ENCODE data around the gene MN1. TPM values are rescaled to one million over a fixed set of nuclear protein-coding genes. Genes with fewer than 3 reads are reported as not detected.

The MN1 gene
- total RNA-seq, 1 experiment from 2014 or later, result 1.9 TPM

DNA sequence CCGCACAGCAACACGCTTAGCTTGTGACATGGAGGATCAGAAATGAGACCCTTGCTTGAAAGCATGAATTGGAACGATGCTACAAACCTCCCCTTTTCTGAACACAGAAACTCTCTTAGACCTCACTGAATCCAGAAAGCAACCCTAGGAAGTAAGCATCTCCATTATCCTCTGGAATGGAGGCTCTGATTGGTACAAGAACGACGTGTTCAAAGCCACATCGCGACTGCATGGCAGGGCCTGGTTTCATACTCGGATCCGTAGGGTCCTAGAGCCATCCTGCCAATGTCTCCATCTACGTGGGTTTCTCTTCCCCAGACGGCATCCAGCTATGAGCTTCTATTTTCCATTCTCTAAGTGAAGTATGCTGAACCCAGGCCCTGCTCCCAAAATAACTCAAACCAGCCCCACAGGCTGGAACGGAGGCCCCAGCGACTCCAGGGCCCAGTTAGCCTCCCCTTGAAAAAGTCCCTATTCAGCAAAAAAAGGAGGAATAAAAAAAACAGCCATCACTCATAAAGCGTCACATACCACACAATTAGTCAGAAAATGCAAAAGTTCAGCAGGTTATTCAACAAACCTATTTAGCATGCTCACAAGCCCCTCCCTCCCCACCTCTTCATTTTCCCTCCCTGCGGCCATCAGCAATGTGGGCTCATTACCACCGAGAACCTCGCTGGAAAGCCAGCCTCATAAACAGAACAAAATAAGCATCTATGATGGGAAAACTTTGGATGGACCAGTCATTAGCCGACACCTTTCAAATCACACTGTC, 7.1 kb upstream of the MN1 start:
- Histone ChIP-seq H3K9me3 (no peaks in the 10 kb centered on the region), H3K27me3 (no peaks in the 10 kb centered on the region), H3K4me3 (no peak overlapping the region), H3K36me3 (no peaks in the 10 kb centered on the region)
- no peak for DNase-seq

DNA sequence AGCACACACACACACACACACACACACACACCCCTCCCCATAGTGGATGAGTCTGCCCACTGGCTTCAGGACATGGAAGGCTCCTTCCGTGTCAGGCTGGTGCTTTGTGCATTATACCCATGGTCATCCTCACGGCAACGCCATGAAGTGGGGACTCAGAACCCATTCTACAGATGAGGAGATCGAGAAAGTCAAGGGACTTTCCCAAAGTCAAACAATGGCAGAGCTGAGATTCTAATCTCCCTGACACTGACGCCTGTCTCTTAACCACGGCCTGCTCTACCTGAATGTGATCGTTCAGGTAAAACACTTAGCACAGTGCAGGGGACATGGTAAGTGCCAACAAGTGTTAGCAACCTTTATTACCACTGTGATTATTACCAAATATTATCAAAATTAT, 4.3 kb upstream of the MN1 start:
- Histone ChIP-seq H3K4me3 (no peak overlapping the region), H3K9me3 (no peaks in the 10 kb centered on the region), H3K36me3 (no peaks in the 10 kb centered on the region), H3K27me3 (no peaks in the 10 kb centered on the region)
- DNase-seq, result no peak

DNA sequence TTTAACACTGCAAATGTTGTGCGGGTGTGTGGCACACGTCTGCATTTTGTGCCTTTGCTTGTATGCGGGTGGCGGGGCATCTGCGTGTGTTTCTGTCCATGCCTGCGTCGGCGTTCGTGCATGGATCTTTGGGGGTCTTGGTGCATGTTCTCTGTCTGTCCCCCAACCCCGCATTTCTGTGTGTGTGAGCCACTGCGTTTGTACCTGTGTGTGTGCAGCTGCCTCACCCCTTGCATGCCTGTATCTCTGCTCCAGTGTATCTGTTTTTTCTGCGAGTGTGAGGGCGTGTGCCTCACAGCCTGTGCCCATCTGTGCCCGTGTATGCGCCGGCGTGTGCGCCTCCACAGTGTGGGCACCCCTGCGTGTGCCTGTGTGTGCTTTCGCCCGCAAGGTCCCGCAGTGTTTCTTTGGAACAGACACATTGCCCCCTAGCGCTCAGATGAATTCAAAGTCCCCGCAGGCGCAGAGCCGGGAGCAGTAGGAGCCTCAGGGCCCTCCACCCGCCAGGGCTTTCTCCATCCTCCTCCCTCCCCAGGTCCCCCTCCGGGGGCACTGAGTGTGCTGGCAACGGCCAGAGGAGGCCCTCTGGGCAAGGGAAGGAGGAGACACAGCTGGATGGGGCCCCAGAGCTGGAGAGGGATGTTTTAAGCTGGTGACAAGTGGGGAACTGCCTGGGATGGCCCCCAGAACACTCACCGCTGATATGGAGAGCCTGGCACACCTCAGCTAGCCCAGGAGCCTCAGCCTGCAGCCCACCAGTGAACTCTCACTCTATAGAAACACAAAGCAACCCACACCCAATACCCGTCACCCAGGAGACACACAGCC, 3.1 kb upstream of the MN1 start:
- Histone ChIP-seq H3K9me3 (no peaks in the 10 kb centered on the region), H3K36me3 (no peaks in the 10 kb centered on the region), H3K4me3 (no peak overlapping the region), H3K27me3 (no peaks in the 10 kb centered on the region)
- DNase-seq, result peak; percentile 44

DNA sequence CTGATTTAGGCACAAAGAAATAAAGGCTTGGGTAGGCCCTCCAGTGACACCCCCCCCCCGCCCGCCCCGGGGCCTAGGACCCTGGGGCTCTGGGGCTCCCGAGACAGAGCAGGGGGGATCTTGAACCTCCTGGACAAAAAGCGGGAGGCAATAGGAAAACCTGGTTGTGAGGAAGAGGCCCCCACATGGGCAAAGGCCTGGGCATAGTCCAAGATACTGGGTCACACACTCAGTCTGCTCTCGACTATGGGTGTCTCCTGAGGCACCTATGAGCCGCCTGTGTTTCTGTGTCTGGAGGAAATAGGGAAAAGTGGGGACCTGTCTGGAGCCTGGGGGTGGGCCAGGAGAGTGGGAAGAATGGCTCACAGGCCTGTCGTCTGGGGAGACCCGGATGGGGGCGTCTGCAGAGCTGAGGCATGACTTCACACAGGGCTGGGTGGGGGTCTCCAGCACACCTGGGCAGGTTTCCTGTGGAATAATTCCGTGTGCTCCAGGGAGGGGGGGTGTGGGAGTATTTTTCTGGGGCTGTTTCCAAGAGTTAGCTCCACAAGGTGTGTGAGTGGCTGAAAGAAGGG, 2.4 kb upstream of the MN1 start:
- no peak overlapping the region for H3K4me3 ChIP-seq
- no peak for DNase-seq
- H3K27me3 ChIP-seq, result no peaks in the 10 kb centered on the region
- no peaks in the 10 kb centered on the region for H3K36me3 ChIP-seq
- H3K9me3 ChIP-seq, result no peaks in the 10 kb centered on the region

DNA sequence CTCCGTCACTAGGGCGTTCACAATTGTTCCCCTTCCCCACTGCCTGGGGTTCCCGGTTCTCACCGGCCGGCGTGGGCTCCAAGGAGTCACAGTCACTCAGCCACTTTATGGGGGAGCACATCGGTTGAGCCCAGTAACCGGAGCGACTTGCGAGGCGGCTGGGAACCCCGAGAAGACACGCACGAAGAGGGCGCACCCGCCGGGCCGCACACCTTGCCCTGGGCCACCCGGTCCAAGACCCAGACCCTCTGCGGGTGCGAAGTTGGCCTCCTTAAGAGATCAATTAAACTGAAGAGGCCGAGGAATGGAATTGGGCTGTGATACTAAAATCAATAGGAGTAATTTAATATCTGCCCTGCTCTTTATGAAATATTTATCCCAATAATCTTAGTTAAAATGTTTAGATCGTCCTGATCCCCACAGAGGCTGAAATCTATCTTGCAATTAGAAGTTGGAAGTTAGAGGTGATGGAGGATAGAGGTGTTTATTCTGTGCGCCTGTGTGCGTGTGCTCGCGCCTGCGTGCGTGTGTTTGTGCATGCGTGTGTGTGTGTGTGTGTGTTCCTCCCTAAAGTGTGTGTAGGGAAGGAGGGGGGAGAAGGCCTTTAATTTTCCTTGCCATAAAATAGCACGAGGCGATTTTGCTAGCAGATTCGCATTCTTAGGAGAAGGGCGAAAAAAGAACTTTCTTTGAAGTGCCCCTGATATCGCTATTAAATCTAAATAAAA, 954 bp upstream of the MN1 start:
- no peaks in the 10 kb centered on the region for H3K9me3 ChIP-seq
- H3K27me3 ChIP-seq, result no peaks in the 10 kb centered on the region
- H3K4me3 ChIP-seq, result peak overlapping the region; percentile 68
- DNase-seq, result no peak
- no peaks in the 10 kb centered on the region for H3K36me3 ChIP-seq

DNA sequence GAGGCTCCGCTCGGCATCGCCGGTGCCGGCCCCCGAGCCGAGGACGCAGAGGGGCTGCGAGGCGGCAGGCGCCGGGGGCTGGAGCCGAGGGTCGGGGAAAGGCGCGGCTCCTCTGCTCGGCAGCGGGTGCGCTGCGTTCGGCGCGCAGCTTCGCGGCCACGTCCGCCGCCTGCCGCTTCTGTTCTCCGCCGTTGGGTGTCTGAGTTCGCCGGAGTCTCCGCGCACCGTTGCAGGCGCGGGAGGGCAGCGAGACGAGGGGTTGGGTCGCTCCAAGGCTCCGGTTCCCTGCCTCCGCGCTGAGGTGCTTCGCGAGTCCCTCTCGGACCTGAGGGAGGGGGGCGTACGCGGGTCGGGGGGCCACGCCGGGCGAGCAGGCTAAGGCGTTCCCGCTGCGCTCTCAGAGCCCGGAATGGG, 347 bp downstream of the MN1 start:
- Histone ChIP-seq H3K9me3 (no peaks in the 10 kb centered on the region), H3K4me3 (peak overlapping the region; percentile 68), H3K36me3 (no peaks in the 10 kb centered on the region), H3K27me3 (no peaks in the 10 kb centered on the region)
- peak; percentile 48 for DNase-seq

DNA sequence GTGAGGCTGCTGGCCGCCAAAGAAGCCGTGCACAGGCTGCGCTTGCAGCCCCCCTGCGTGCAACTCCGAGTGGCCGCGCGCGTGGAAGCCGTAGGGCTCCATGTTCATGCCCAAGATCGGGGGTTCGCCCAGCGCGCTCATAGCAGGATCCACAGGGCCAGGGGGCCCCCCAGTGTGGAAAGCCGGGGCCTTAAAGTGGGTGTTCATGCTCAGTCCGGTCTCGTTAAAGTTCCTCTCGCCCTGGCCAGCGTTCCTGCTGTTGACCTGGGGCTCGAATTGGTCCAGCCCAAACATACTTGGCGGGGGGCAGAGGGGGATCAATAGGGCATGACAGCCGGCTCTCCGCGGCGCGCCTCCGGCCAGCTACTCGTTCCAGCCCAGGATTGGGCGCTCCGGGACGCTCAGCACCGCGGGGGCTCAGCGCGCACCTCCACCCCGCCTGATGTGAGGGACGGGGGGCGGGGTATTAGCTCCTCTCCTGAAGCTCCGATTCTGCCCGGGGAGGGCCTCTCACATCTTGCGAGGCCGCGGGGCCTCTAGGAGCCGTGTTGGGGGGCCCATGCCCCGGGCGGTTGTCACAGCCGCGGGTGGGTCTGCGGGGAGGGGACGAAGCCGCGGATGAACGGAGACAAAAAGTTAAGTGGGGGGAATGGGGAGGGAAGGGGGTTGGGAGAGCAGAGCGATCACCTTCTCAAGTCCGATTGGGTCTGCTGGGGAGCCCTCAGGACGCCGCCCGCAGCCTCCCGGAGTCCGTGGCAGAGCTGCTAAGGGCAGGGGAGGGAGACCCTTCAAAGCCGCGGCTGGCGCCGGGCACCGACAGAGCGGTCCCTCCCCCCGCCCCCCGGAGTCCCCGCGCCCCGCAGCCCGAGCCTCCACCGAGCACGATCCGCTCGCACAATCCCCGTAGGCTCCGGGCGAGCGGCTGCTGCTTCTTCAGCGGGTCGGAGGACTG, 1.0 kb downstream of the MN1 start:
- peak; percentile 24 for DNase-seq
- H3K9me3 ChIP-seq, result no peaks in the 10 kb centered on the region

DNA sequence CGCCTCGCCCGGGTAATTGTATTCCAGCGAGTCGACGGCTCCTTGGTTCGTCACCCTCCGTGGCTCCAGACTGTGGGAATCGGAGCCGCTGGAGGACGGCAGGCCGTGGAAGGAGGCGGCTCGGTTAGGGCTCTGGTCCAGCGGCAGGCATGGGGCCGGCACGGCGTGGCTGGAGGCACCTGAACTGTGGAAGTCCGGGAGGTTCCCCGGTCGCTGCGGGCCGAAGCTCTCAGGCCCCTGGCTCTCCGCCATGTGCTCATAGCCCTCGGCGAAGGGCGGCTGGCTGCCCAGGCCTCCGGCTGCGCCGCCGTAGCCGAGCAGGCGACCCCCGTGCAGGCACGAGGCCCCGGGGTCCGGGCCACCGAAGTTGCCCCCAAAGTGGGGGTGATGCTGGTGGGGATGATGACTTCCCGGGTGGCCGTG, 1.7 kb downstream of the MN1 start:
- H3K4me3 ChIP-seq, result peak overlapping the region; percentile 68
- H3K27me3 ChIP-seq, result no peaks in the 10 kb centered on the region
- H3K9me3 ChIP-seq, result no peaks in the 10 kb centered on the region
- H3K36me3 ChIP-seq, result no peaks in the 10 kb centered on the region
- DNase-seq, result no peak

More for the DNA sequence above, 1.0 kb downstream of the MN1 start:
- Histone ChIP-seq H3K4me3 (peak overlapping the region; percentile 68), H3K36me3 (no peaks in the 10 kb centered on the region), H3K27me3 (no peaks in the 10 kb centered on the region)

DNA sequence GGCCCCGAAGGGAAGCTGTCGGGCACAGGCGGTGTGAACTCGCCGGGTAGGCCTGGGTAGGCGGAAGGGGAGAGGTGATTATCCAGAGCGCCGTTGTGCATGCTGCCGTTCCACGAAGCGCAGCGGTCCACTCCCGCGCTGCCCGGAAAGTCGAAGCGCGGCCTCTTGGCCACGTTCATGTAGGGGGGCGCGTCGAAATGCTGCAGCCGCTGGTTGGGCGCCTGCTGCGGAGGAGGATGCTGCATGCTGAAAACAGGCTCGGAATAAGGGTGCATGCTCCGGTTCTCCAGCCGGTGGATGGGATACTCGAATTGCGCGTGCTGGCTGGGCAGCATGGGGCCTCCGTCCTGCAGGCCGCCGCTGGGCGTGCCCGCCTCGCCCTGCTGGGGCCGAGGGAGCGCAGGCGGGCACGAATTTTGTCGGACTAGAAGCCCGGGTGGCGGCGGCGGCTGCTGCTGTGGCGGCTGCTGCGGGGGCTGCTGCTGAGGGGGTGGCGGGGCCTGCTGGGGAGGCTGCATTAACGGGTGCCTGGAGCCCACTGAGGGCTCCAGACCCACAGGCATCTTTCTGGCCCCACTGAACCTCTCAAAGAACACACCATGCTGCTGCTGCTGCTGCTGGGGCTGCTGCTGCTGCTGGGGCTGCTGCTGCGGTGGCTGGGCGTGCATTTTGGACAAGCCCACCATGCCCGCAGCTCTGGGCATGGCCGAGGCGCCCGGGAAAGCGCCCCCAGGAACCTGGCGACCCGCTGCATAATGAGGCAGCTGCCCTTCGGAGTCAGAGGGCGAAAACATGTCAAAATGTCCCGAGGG, 2.3 kb downstream of the MN1 start:
- Histone ChIP-seq H3K9me3 (no peaks in the 10 kb centered on the region), H3K36me3 (no peaks in the 10 kb centered on the region), H3K27me3 (no peaks in the 10 kb centered on the region), H3K4me3 (no peak overlapping the region)
- DNase-seq, result no peak

DNA sequence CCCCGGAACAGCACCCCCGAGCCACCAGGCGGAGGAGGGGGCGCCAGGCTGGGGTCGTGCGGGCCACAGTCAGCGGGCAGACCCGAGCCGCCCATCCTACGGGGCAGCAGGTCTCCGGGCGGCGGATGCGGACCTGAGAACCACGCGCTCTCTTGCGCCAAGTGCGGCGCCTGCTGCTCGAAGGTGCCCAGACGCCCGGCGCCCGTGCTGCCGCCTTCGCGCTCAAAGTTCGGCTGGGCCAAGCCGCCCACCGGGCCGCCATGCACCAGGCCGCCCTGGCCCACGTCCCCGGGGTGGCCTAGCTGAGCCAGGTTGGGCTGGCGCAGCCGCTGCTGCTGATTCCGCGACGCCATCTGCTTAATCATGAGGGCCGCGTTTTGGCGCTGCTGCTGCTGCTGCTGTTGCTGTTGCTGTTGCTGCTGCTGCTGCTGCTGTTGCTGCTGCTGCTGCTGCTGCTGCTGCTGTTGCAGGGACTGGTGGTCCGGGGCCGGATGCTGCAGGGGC, 3.0 kb downstream of the MN1 start:
- no peaks in the 10 kb centered on the region for H3K36me3 ChIP-seq
- no peak for DNase-seq
- H3K9me3 ChIP-seq, result no peaks in the 10 kb centered on the region
- H3K4me3 ChIP-seq, result no peak overlapping the region
- H3K27me3 ChIP-seq, result no peaks in the 10 kb centered on the region

DNA sequence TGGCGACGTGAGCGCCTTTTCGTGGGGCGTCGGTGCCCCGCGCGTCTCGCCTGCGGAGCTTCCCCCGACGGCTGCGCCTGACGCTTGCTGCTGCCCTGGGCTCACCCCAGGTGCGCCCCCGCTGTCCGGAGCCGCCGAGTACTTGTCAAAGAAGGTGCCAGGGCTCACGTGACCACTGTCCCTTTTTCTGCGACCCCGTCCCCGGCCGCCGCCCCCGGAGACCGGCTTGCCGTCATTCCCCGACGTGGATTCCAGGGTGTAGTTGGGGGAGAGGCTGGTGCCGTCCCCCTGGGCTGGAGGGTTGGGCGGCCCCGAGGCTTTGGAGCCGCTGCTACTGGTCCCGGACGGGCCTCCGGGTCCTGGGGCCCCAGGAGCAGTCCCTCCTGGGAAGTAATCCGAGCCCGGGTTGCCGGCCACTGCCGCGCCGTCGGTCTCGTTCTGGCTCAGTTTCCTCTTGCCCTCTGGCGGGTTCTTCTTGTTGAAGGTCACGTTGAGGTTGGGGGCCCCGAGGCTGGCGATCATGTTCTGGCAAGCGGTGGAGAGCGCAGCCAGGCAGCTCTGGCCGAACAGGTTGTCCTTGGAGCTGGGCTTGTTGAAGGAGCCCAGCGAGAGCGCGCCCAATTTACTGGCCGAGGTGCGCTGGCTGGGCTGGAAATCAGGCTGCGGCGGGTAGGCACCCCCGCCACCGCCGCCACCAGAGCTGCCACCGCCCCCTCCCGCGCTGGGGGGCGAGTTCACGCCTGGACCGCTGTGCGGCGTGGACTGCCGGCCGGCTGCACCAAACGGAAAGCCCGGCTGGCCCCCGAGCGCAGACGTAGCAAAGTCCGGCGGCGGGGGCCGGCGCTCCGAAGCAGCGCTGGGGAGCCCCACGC, 3.8 kb downstream of the MN1 start:
- H3K9me3 ChIP-seq, result no peaks in the 10 kb centered on the region
- H3K4me3 ChIP-seq, result no peak overlapping the region
- no peaks in the 10 kb centered on the region for H3K27me3 ChIP-seq
- no peak for DNase-seq
- H3K36me3 ChIP-seq, result no peaks in the 10 kb centered on the region

DNA sequence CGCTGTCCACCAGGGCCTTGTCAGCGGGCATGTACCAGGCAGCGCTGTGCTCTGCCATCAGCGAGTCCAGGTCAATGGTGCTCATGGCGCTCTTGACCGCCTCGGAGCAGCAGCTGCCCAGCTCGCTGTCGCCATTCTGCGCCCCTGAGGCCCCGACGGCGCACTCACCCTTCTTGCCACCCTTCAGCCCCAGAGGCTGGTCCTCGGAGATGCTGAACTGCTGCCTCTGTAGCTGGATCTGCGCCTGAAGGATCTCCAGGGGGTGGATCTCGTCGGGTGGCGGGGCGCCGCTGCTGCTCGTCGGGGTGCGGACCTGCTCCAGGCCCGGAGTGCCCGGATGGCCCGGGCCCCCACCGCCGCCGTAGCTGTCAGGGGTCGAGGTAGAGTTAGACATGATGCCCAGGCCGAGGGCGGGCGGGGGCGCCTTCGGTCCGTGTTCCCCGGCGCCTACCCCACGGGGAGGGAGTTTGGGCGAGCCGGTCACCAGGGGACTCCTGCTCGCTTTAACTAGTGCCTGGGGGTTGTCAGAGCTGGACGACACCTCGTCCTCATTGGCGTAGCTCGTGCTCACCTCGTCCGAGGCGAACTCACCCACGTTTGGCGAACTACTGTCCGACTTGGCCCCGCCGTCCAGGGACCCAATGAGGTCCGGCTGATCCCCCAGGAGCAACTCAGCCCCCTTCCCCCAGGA, 4.6 kb downstream of the MN1 start:
- H3K36me3 ChIP-seq, result no peaks in the 10 kb centered on the region
- H3K9me3 ChIP-seq, result no peaks in the 10 kb centered on the region
- no peaks in the 10 kb centered on the region for H3K27me3 ChIP-seq
- H3K4me3 ChIP-seq, result no peak overlapping the region
- DNase-seq, result no peak

DNA sequence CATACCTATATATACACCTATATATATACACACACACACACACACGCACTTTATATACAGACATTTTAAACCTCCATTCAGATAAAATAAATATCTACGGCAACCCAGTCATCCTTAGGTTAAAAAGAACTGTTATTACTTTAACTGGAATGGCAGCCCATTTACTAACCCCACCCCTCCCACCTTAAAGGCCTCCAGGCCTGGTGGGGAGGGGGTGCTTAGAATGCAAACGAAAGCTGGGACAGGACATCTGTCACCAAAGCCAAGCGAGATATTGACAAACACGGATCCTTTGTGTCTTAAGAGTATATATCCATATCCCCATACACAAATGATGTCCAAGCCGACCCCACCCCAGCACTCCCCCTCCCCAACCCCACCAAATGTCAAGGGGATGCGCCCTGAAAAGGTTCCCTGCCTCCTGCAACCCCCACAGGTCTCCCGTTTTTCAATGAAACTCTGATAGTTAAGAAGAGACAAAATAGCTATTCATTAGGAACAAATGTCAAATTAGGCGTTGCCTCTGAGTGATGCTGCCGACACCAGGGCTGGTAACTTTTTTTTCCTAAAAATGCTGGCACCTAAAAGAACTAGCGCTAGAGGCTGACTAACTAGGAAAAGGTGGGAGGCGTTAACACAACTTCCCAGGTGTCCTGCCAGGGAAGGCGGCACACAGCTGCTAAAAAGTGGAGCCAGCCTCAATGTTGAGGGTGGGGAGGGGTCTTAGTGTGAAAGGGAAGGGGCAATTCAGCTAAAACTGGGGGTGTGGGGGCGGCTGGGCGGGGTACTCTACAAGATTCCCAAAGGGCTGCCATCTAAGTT, 5.6 kb downstream of the MN1 start:
- no peak for DNase-seq
- no peaks in the 10 kb centered on the region for H3K36me3 ChIP-seq
- H3K27me3 ChIP-seq, result no peaks in the 10 kb centered on the region
- no peak overlapping the region for H3K4me3 ChIP-seq
- H3K9me3 ChIP-seq, result no peaks in the 10 kb centered on the region
